Adrenal gland (tissue), 12 donors: Measurements from ENCODE around the gene MBP. TPM values are rescaled to one million over a fixed set of nuclear protein-coding genes. Genes with fewer than 3 reads are reported as not detected.

Experiments used
- DNase-seq, 7 donors: peaks; one replicate each; pipeline ENCODE4 v3.0.0-alpha.2; 2019 to 2020
- H3K27ac ChIP-seq, 5 donors: fragments of 200-600 bp; sonication (generic) in 4 of 5; 1 replicate in 3 of 5; 2 replicates in 2 of 5; pipeline versions ENCODE4 v1.5.1 to v1.8.0; 2016 to 2020; ENCODE audit warnings: mild to moderate bottlenecking in 1 of 5
- H3K27me3 ChIP-seq: fragments of 200-600 bp; 2 replicates; pipeline ENCODE4 v1.8.0; 2021
- H3K36me3 ChIP-seq, 2 donors: fragments of 200-600 bp; replicated peaks in 1 of 2; 1 replicate in 1 of 2; 2 replicates in 1 of 2; pipeline versions ENCODE4 v1.5.1 to v1.8.0; 2018 to 2022
- H3K4me1 ChIP-seq, 2 donors: fragments of 200-600 bp; replicated peaks in 1 of 2; 1 replicate in 1 of 2; 2 replicates in 1 of 2; pipeline versions ENCODE4 v1.5.1 to v1.8.0; 2018 to 2021
- H3K4me3 ChIP-seq, 4 donors: fragments of 200-600 bp; sonication (generic) in 3 of 4; one replicate each; pipeline ENCODE4 v1.5.1; 2016 to 2018
- H3K9me3 ChIP-seq, 3 donors: fragments of 200-600 bp; sonication (generic) in 1 of 3; replicated peaks in 1 of 3; 1 replicate in 2 of 3; 2 replicates in 1 of 3; pipeline versions ENCODE4 v1.5.1 to v1.8.0; 2016 to 2021
- CTCF ChIP-seq, 6 experiments: fragments of 450-650 bp in 4 of 6; fragments of 200-600 bp in 2 of 6; sonication (generic) in 1 of 6; IDR thresholded peaks; 1 replicate in 5 of 6; 2 replicates in 1 of 6; pipeline versions ENCODE4 v1.5.1 to v1.8.0; 2016 to 2021; ENCODE audit warnings: antibody characterized with exemption in 6 of 6, mild to moderate bottlenecking in 2 of 6, moderate library complexity in 1 of 6
- POLR2A ChIP-seq, 2 donors: fragments of 450-650 bp; IDR thresholded peaks; one replicate each; pipeline ENCODE4 v1.6.1; 2017; ENCODE audit warnings: antibody characterized with exemption in 2 of 2, mild to moderate bottlenecking in 2 of 2, moderate library complexity in 1 of 2
- WGBS, 4 donors: extraction: QIAGEN DNeasy Blood & Tissue Kit in 2 of 4; methylation state at CpG; one replicate each; pipeline versions ENCODE4 v1.1.5 to v1.1.7; 2013 to 2017; 5-methylcytosine and 5-hydroxymethylcytosine counted together
- intact Hi-C, 2 donors: fragments of 100-400 bp; cut with DNase I; formaldehyde crosslinking; loops; one replicate each; pipeline versions ENCODE4 v1.14.1 to v1.15.0; 2022 to 2023
- polyA plus RNA-seq, 3 donors: library from polyadenylated mRNA; stranded (reverse); fragments of 200-250 nt in 2 of 3; fragments of 350-450 nt in 1 of 3; fragmentation: Illumina TruSeq in 1 of 3; extraction: RNeasy Lipid Tissue Mini Kit (QIAGEN cat#74804) in 1 of 3; gene quantifications; one replicate each; pipeline ENCODE4 v1.2.3, GENCODE V29; 2013 to 2014
- total RNA-seq, 9 donors: library from RNA; depleted of rRNA in 4 of 9; stranded (reverse); fragments of >200 nt in 4 of 9; fragments of 120-200 nt in 1 of 9; fragmentation: NEBNext Ultra II Directional in 1 of 9; extraction: Animal tissue kit (Norgen Biotek cat#: 25700) in 1 of 9; gene quantifications; one replicate each; pipeline versions ENCODE4 v1.1.0 to v1.2.4, GENCODE V29; 2013 to 2023
- donor health status: healthy with polysubstance abuse.
- donor health status: Bipolar disorder and iron deficiency.
- donor health status: DM: yes; HTN: yes; CAD: no.
- donor health status: DM: no; HTN: no; CAD: no.
- donor health status: DM: no; HTN: no; CAD: no.
- donor health status: DM: yes; HTN: yes; CAD: no.

Gene MBP
- total and polyA plus RNA-seq, 12 donors: 1.8 to 23.7 (median 13.7) TPM

GRCh38 chr18:77042583-77042982 lies 90.0 kb downstream of the MBP start:
- Histone ChIP-seq H3K36me3 (peaks cover 0 to 6% of the 10 kb centered on the region in 2 donors), H3K4me3 (no peak overlapping the region), H3K27me3 (no peaks in the 10 kb centered on the region), H3K27ac (no peak overlapping the region), H3K9me3 (no peaks in the 10 kb centered on the region), H3K4me1 (no peaks in the 10 kb centered on the region)
- TF ChIP-seq POLR2A (IDR thresholded peaks at IDR 0.05): no peak
- TF ChIP-seq CTCF (IDR thresholded peaks at IDR 0.05): no peak
- 58 to 79% (median 60%) methylated on average over 10 of the region's 10 CpGs for WGBS, 4 donors
- intact Hi-C loops: no loop called here
- DNase-seq: no peak

GRCh38 chr18:77039196-77040130 lies 93.1 kb downstream of the MBP start:
- H3K27me3 ChIP-seq: no peaks in the 10 kb centered on the region
- no peaks in the 10 kb centered on the region for H3K9me3 ChIP-seq
- WGBS, 4 donors: 55 to 79% (median 67%) methylated on average over 10 of the region's 10 CpGs
- intact Hi-C loops: no loop called here
- no peaks in the 10 kb centered on the region for H3K4me1 ChIP-seq
- H3K27ac ChIP-seq: no peak overlapping the region
- no peak for TF ChIP-seq CTCF (IDR thresholded peaks at IDR 0.05)
- TF ChIP-seq POLR2A (IDR thresholded peaks at IDR 0.05): no peak
- no peak overlapping the region for H3K4me3 ChIP-seq
- peak in 1 of 7 donors; percentile 13 for DNase-seq
- no peaks in the 10 kb centered on the region for H3K36me3 ChIP-seq

GRCh38 chr18:77038182-77038858 lies 94.3 kb downstream of the MBP start:
- TF ChIP-seq CTCF (IDR thresholded peaks at IDR 0.05): no peak
- TF ChIP-seq POLR2A (IDR thresholded peaks at IDR 0.05): no peak
- Histone ChIP-seq H3K27ac (no peak overlapping the region), H3K4me1 (no peaks in the 10 kb centered on the region), H3K27me3 (no peaks in the 10 kb centered on the region), H3K9me3 (no peaks in the 10 kb centered on the region), H3K36me3 (no peaks in the 10 kb centered on the region), H3K4me3 (no peak overlapping the region)
- intact Hi-C loops: no loop called here
- 68 to 95% (median 77%) methylated on average over 3 of the region's 3 CpGs for WGBS, 4 donors
- DNase-seq: no peak

- H3K4me3 ChIP-seq: no peak overlapping the region
- no peaks in the 10 kb centered on the region for H3K36me3 ChIP-seq
- no peaks in the 10 kb centered on the region for H3K27me3 ChIP-seq
- WGBS, 4 donors: 79 to 89% (median 85%) methylated on average over 11 to 13 of the region's 13 CpGs
- H3K27ac ChIP-seq: no peak overlapping the region
- no peak for DNase-seq
- TF ChIP-seq POLR2A (IDR thresholded peaks at IDR 0.05) (no peak), CTCF (IDR thresholded peaks at IDR 0.05) (no peak)
- no peaks in the 10 kb centered on the region for H3K9me3 ChIP-seq
- intact Hi-C loops: no loop called here
- H3K4me1 ChIP-seq: no peaks in the 10 kb centered on the region
These were observed 95.0 kb downstream of the MBP start for GRCh38 chr18:77037567-77037966.
